ENCODE data around the gene JUND.
A peak's percentile ranks its signal among the peaks of the same experiment; 100 is the strongest.

JUND gene

DNA sequence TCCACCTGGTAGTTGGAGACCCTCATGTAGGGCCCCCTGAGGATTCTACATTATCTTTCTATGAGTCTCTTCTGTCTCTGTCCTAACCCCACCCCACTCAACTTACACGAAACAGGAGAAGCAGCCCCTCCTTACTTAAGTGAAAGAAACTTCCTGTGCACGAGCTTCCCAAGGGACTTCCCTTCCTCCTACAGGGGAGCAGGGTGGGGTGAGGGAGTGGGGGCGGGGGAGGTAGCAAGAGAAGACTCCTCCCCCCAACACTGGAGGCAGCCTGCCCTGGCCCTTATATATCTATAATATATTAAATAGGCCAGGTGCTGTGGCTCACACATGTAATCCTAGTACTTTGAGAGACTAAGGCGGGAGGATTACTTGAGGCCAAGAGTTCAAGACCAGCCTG lies 49.6 kb downstream of the JUND start:
- H3K4me1 ChIP-seq (ENCODE audit: insufficient read depth, insufficient read length), result peaks cover 16% of the 10 kb centered on the region
- no peak for DNase-seq (ENCODE audit: low read depth, low spot score)
- peak overlapping the region; percentile 68 for H3K9ac ChIP-seq (ENCODE audit: insufficient read length, low read depth)

GRCh38 chr19:18230941-18231734 lies 50.3 kb downstream of the JUND start:
- no peak for TF ChIP-seq YY1 (IDR thresholded peaks at IDR 0.05; ENCODE audit: insufficient read depth, insufficient read length)
- TF ChIP-seq ZNF274 (IDR thresholded peaks at IDR 0.05; ENCODE audit: low read depth, low read length), result no peak
- TF ChIP-seq SUZ12 (IDR thresholded peaks at IDR 0.05; ENCODE audit: extremely low read depth, insufficient read depth, insufficient read length), result no peak
- no peak for DNase-seq (ENCODE audit: low read depth, low spot score)

More for the DNA sequence above, 49.6 kb downstream of the JUND start:
- TF ChIP-seq YY1 (IDR thresholded peaks at IDR 0.05; ENCODE audit: insufficient read depth, insufficient read length) (no peak), ZNF274 (IDR thresholded peaks at IDR 0.05; ENCODE audit: low read depth, low read length) (no peak), SUZ12 (IDR thresholded peaks at IDR 0.05; ENCODE audit: extremely low read depth, insufficient read depth, insufficient read length) (no peak)
- H3K36me3 ChIP-seq (ENCODE audit: insufficient read depth, insufficient read length, low read length), result no peaks in the 10 kb centered on the region
- no peak overlapping the region for H3K4me3 ChIP-seq (ENCODE audit: insufficient read length, low read depth)
- no peaks in the 10 kb centered on the region for H3K9me3 ChIP-seq (ENCODE audit: insufficient read depth, low read length)
- H3K27me3 ChIP-seq (ENCODE audit: insufficient read depth, insufficient read length), result peaks cover 34% of the 10 kb centered on the region

DNA sequence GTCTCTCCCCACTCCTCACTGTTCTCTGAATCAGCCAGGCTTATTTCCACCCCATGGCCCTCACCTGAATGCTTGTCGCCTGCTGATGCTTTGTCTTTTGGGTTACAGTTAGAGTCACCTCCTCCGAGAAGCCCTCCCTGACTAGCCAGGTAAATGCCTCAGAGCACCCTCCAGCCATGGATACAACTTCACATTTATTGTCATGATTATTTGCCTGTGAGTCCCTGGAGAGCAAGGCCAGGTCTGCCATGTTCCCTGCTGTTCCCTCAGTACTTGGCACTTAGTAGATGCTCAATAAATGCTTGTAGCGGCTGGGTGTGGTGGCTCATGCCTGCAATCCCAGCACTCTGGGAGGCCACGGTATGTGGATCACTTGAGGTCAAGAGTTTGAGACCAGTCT lies 51.5 kb downstream of the JUND start:
- Histone ChIP-seq H3K9me3 (ENCODE audit: insufficient read depth, low read length) (no peaks in the 10 kb centered on the region), H3K4me1 (ENCODE audit: insufficient read depth, insufficient read length) (peaks cover 25% of the 10 kb centered on the region), H3K27me3 (ENCODE audit: insufficient read depth, insufficient read length) (peaks cover 45% of the 10 kb centered on the region), H3K4me3 (ENCODE audit: insufficient read length, low read depth) (no peak overlapping the region), H3K36me3 (ENCODE audit: insufficient read depth, insufficient read length, low read length) (no peaks in the 10 kb centered on the region), H3K9ac (ENCODE audit: insufficient read length, low read depth) (no peak overlapping the region)
- DNase-seq (ENCODE audit: low read depth, low spot score), result no peak
- TF ChIP-seq ZNF274 (IDR thresholded peaks at IDR 0.05; ENCODE audit: low read depth, low read length) (no peak), YY1 (IDR thresholded peaks at IDR 0.05; ENCODE audit: insufficient read depth, insufficient read length) (no peak), SUZ12 (IDR thresholded peaks at IDR 0.05; ENCODE audit: extremely low read depth, insufficient read depth, insufficient read length) (no peak)

More at GRCh38 chr19:18230941-18231734, 50.3 kb downstream of the JUND start:
- H3K27me3 ChIP-seq (ENCODE audit: insufficient read depth, insufficient read length), result peaks cover 37% of the 10 kb centered on the region
- H3K9me3 ChIP-seq (ENCODE audit: insufficient read depth, low read length), result no peaks in the 10 kb centered on the region
- peaks cover 16% of the 10 kb centered on the region for H3K4me1 ChIP-seq (ENCODE audit: insufficient read depth, insufficient read length)
- no peaks in the 10 kb centered on the region for H3K36me3 ChIP-seq (ENCODE audit: insufficient read depth, insufficient read length, low read length)
- peak overlapping the region; percentile 53 for H3K9ac ChIP-seq (ENCODE audit: insufficient read length, low read depth)
- H3K4me3 ChIP-seq (ENCODE audit: insufficient read length, low read depth), result no peak overlapping the region

Measured in NT2/D1 (cell line).